Measurements from ENCODE around the gene KLHDC4. TPM values are rescaled to one million over a fixed set of nuclear protein-coding genes. Genes with fewer than 3 reads are reported as not detected.
A peak's percentile ranks its signal among the peaks of the same experiment; 100 is the strongest.

Gene KLHDC4
- total and polyA plus RNA-seq, 9 of the 15 experiments (the other 6 are each of a cell fraction or from before 2014, with no cell fraction given) = 1.3 to 68.1 (median 32.8) TPM

GRCh38 chr16:87721622-87722585 is 43.9 kb downstream of the KLHDC4 start (continued):
- TF ChIP-seq MGA (IDR thresholded peaks at IDR 0.05) = peak; percentile 90
- no peak for TF ChIP-seq HBP1 (CRISPR knock-in tag; IDR thresholded peaks at IDR 0.05)
- TF ChIP-seq ZNF444 (CRISPR knock-in tag; IDR thresholded peaks at IDR 0.05) = no peak
- TF ChIP-seq ETV1 (tag; conservative IDR thresholded peaks at IDR 0.05; ENCODE audit: low read depth) = no peak
- TF ChIP-seq PHB (CRISPR knock-in tag; IDR thresholded peaks at IDR 0.05) = no peak
- no peak for TF ChIP-seq ZNF277 (CRISPR knock-in tag; IDR thresholded peaks at IDR 0.05; ENCODE audit: borderline replicate concordance)
- no peak for TF ChIP-seq HINFP (tag; conservative IDR thresholded peaks at IDR 0.05; ENCODE audit: low read depth)
- no peak for TF ChIP-seq PHTF2 (CRISPR knock-in tag; IDR thresholded peaks at IDR 0.05)
- no peak for TF ChIP-seq PRMT5 (CRISPR knock-in tag; IDR thresholded peaks at IDR 0.05)
- TF ChIP-seq ELF4 (CRISPR knock-in tag; IDR thresholded peaks at IDR 0.05) = no peak
